ENCODE data around the gene CD300LB. TPM values are rescaled to one million over a fixed set of nuclear protein-coding genes. Genes with fewer than 3 reads are reported as not detected.
"Not testable (repeated sequence)": the region's sequence is repeated elsewhere in the genome, so short reads cannot be mapped to it uniquely, and the experiment has no call there.

The CD300LB gene
- total RNA-seq, 1 experiment from 2014 or later: not detected

DNA sequence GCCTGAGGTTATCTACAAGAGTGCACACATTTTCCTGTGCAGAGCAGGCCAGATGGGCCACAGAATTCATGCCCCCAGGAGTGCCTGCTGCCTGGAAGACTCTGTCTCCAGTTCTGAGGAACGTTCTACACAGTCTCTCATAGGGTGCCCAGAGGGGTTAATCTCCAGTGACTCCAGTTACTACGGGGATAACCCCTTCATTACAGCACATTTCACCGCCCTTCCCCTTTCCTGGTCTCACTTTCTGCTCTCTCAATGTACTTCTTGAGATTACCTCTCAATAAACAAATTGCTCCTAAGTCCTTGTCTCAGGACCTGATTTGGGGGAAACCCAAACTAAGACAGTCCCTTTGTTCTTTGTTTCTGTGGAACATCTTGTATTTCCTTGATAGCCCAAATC is 30.3 kb upstream of the CD300LB start:
- Histone ChIP-seq H3K4me3 (ENCODE audit: insufficient read depth, low read depth, low read length) (no peak overlapping the region), H3K36me3 (replicated peaks; ENCODE audit: control insufficient read depth, insufficient read depth, low read length) (no peaks in the 10 kb centered on the region), H3K27me3 (ENCODE audit: control insufficient read depth, insufficient read depth, low read length) (no peaks in the 10 kb centered on the region; the same call in 1 of the 2 replicates)
- DNase-seq: no peak

DNA sequence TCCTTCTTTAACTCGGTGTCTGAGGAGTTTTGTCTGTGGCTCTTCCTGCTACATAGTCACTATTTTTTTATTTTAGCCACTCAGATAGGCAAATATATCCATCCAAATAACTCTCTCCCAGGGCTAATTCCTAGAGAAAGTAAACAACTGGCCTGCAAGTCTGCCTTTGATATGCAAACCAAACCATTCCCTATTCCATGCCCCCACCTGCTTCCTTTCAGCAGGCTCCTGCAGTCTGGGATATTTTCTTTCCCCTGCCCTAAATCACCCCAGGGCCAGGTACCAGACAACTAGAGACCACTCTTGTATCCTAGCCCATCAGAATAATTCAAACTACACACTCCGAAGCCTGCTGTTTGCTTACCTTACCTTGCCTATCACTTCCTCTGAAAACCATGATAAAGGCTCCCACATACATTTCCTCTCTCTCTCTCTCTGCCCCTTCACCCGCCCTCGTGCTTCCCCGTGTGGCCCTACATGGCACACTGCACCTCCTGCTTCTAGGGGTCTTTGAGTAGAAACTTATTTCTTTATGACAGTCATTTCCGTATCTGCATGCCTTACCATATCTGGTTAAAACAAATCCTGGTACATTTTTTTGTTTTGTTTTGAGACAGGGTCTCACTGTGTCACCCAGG is 27.7 kb upstream of the CD300LB start:
- no peak overlapping the region for H3K4me3 ChIP-seq (ENCODE audit: insufficient read depth, low read depth, low read length)
- no peaks in the 10 kb centered on the region; the same call in 1 of the 2 replicates for H3K27me3 ChIP-seq (ENCODE audit: control insufficient read depth, insufficient read depth, low read length)
- no peaks in the 10 kb centered on the region for H3K36me3 ChIP-seq (replicated peaks; ENCODE audit: control insufficient read depth, insufficient read depth, low read length)
- DNase-seq: no peak

DNA sequence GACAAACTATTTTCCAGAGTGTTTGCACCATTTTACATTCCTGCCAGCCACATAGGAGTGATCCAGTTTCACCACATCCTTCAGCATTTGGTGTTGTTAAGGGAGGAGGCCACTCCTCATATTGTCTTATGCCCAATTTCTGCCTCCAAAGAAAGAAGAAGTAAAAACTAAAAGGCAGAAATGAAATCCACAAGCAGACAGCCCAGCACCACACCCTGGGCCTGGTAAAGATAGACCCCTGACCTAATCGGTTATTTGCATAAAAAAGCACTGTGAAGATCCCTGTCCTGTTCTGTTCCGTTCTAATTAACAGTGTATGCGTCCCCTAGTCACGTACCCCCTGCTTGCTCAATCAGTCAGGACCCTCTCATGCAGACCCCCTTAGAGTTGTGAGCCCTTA is 27.1 kb upstream of the CD300LB start:
- H3K4me3 ChIP-seq (ENCODE audit: insufficient read depth, low read depth, low read length); H3K36me3 ChIP-seq (replicated peaks; ENCODE audit: control insufficient read depth, insufficient read depth, low read length); H3K27me3 ChIP-seq (ENCODE audit: control insufficient read depth, insufficient read depth, low read length); DNase-seq: not testable (repeated sequence)

DNA sequence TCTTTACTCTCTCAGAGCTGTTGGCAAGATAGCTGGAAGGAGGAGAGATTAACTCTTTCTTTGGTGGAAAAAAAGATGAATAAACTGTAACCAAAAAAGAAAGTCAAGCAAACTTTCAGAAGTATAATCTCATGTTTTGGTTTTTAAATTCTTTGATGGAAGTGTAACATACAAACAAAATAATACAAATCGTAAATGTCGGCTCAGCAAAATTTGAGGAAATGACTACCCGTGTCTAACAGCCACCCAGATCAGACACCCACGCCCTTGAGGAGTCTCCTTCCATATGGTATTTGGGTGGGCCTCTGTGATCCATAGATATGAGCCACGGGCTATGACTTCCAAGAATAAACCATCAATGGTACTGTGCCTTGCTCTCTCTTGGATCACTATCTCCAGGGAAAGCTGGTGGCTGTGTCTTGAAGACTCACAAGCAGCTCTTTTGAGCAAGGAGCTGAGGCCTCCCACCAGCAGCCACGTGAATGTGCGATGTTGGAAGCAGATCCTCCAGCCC is 24.2 kb upstream of the CD300LB start:
- H3K4me3 ChIP-seq (ENCODE audit: insufficient read depth, low read depth, low read length): no peak overlapping the region
- H3K36me3 ChIP-seq (replicated peaks; ENCODE audit: control insufficient read depth, insufficient read depth, low read length): no peaks in the 10 kb centered on the region
- no peak for DNase-seq
- H3K27me3 ChIP-seq (ENCODE audit: control insufficient read depth, insufficient read depth, low read length): no peaks in the 10 kb centered on the region; the same call in 1 of the 2 replicates

DNA sequence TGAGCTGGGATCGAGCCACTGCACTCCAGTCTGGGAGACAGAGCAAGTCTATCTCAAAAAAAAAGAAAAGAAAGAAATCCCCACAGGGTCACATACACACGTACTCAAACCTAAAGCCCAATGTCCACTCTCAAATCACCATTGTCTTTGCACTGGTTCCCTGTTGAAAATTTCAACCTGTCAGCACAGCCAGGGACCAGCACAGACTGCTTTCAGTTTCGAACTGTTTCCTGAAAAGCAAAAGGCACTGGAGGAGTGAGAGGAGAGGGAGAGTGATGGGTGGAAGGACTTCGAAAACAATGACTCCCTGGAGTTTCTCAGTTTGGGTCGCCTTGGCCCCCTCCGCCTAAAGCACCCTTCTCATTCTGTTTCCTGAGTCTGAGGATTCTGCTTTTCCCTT is 23.6 kb upstream of the CD300LB start:
- no peak overlapping the region for H3K4me3 ChIP-seq (ENCODE audit: insufficient read depth, low read depth, low read length)
- no peaks in the 10 kb centered on the region; the same call in 1 of the 2 replicates for H3K27me3 ChIP-seq (ENCODE audit: control insufficient read depth, insufficient read depth, low read length)
- no peaks in the 10 kb centered on the region for H3K36me3 ChIP-seq (replicated peaks; ENCODE audit: control insufficient read depth, insufficient read depth, low read length)
- DNase-seq: no peak

DNA sequence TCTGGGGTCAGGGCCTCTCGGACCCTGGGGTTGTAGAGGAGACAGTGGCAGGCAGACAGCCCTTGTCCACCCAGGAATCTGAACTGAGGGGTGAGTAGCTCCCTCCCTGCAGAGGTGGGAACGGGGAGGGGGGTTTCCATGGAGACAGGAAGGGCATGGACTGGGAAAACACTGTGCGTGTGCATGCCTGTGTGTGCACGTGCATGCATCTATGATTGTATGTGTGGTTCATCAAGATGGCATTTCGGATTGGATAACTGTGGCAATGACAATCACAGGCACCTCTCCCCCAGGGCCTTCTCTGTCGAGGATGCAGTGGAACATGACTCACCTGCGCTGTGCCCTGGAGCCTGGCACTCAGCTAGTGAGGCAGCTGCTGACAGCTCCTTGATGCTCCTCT is 20.8 kb upstream of the CD300LB start:
- Histone ChIP-seq H3K4me3 (ENCODE audit: insufficient read depth, low read depth, low read length) (no peak overlapping the region), H3K36me3 (replicated peaks; ENCODE audit: control insufficient read depth, insufficient read depth, low read length) (no peaks in the 10 kb centered on the region), H3K27me3 (ENCODE audit: control insufficient read depth, insufficient read depth, low read length) (no peaks in the 10 kb centered on the region; the same call in 1 of the 2 replicates)
- no peak for DNase-seq

DNA sequence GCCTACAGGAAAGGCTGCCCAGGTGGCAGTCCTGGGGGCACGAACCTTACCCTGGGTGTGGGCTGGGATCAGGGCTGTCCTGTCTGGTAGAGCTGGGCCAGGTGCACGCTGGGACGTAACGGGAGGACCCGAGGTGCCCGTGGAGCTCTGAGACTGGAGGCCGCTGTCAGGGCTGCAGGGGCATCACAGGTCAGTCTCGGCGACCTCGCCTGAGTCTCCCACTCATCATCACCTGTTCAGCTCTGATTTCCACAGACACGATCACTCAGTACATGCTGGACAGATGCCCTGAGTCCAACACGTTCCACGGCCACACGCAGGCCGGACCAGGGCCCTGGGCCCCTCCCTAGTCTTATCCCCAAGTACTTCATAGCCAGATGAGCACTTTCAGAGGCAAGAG is 19.3 kb upstream of the CD300LB start:
- no peaks in the 10 kb centered on the region; the same call in 1 of the 2 replicates for H3K27me3 ChIP-seq (ENCODE audit: control insufficient read depth, insufficient read depth, low read length)
- no peak for DNase-seq
- no peak overlapping the region for H3K4me3 ChIP-seq (ENCODE audit: insufficient read depth, low read depth, low read length)
- no peaks in the 10 kb centered on the region for H3K36me3 ChIP-seq (replicated peaks; ENCODE audit: control insufficient read depth, insufficient read depth, low read length)

DNA sequence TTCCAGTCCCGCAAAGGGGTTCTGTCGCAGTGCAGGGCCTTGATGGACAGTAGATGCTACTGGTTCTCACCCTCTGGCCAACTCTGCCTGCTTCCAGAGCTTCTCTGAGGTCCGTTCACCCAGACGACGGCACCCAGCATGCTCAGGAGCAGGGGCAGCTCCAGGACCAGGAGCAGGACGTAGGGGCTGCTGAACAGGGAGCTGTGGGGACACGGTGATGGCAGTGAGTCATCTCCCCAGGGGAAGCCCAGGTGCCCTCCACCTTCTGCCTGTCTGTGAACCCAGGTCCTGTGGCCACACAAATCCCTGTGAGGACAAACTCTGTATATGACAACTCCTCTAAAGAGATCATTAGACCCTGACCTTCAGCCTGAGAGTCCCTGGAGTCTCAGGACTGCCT is 18.1 kb upstream of the CD300LB start:
- no peaks in the 10 kb centered on the region for H3K36me3 ChIP-seq (replicated peaks; ENCODE audit: control insufficient read depth, insufficient read depth, low read length)
- no peaks in the 10 kb centered on the region for H3K27me3 ChIP-seq (ENCODE audit: control insufficient read depth, insufficient read depth, low read length)
- no peak overlapping the region for H3K4me3 ChIP-seq (ENCODE audit: insufficient read depth, low read depth, low read length)
- no peak for DNase-seq

DNA sequence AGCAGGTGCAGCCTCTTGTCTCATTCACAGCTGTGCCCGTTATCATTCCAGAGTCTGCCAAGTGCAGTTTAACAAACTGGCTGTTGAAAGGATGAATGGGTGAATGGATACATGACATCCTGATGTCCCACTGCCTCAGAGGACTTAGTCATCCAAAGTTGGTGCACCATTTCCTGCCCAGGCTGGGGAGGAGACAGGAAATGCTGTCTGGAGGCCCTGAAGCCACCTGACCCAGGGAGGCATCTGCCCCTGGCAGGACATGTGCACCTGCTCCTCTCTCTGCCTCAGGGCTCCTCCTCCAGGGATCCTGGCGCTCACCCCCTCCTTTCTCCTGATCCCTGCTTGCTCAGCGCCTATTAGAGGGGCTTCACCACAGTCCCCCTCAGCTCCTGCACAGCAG is 16.5 kb upstream of the CD300LB start:
- Histone ChIP-seq H3K4me3 (ENCODE audit: insufficient read depth, low read depth, low read length) (no peak overlapping the region), H3K36me3 (replicated peaks; ENCODE audit: control insufficient read depth, insufficient read depth, low read length) (no peaks in the 10 kb centered on the region), H3K27me3 (ENCODE audit: control insufficient read depth, insufficient read depth, low read length) (no peaks in the 10 kb centered on the region)
- DNase-seq: no peak

DNA sequence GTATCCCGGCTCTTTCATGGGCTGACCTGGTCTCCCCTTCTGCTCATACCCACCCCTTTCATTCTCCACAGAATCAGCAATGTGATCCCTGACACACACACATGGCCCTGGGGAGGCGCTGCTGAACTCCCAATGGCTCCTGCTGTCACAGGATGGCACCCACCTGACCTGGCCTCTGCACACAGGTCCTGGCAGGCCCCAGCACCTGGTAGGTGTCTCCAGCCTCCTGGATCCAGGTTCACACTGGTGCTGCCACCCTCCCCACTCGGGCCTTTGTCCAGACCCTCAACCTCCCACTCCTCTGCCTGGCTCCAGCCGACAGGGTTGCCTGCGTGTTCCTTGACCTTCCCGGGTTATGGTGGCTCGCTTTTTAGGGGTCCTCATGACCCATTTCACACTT is 16.0 kb upstream of the CD300LB start:
- DNase-seq: no peak
- H3K36me3 ChIP-seq (replicated peaks; ENCODE audit: control insufficient read depth, insufficient read depth, low read length): no peaks in the 10 kb centered on the region
- no peaks in the 10 kb centered on the region for H3K27me3 ChIP-seq (ENCODE audit: control insufficient read depth, insufficient read depth, low read length)
- no peak overlapping the region for H3K4me3 ChIP-seq (ENCODE audit: insufficient read depth, low read depth, low read length)

DNA sequence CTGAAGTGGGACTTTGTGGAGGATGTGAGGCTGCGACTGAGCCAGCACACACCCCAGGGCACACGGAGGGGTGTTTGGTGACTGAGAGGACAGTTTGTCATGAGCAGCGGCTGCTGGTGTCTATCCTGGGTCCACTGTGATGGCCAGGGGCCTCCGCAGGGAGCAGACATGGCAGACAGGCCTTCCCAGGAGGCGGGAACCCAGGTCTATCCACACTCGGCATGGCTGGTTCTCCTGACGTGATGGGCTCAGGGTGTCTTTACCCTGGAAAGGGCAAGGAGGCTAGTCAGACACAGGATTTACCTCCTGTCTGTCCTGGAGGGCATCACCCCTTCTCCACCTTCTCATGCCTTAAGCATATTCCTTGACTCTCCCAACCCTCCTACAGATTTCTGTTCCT is 15.3 kb upstream of the CD300LB start:
- H3K36me3 ChIP-seq (replicated peaks; ENCODE audit: control insufficient read depth, insufficient read depth, low read length): no peaks in the 10 kb centered on the region
- no peak for DNase-seq
- H3K27me3 ChIP-seq (ENCODE audit: control insufficient read depth, insufficient read depth, low read length): no peaks in the 10 kb centered on the region
- H3K4me3 ChIP-seq (ENCODE audit: insufficient read depth, low read depth, low read length): no peak overlapping the region

DNA sequence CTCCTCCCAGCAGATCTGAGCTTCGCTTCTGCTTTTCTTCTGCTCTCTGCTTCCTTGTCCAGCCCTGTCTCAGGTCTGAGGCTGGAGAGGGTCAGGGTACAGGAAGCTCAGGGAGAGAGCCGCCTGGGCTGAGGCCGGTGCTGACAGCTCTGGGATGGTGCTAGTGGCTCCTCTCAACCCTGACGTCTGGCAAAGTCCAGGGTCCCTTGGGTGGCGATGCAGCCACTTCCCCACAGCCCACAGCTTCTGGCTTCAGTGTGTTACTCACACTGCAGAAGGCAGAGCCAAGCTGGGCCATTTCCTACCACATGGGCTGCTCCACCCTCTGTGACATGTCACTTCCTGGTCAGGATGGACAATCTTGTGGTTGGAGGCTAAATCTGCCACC is 14.6 kb upstream of the CD300LB start, which contains the start of gene CD300C:
Gene CD300C (minus strand): TSS at position 273 of the 388 bp plus-strand sequence. CDS start 333 bp downstream, outside the sequence.
- H3K36me3 ChIP-seq (replicated peaks; ENCODE audit: control insufficient read depth, insufficient read depth, low read length): no peaks in the 10 kb centered on the region
- no peak for DNase-seq
- no peaks in the 10 kb centered on the region for H3K27me3 ChIP-seq (ENCODE audit: control insufficient read depth, insufficient read depth, low read length)
- no peak within 1 kb of the TSS for H3K4me3 ChIP-seq (ENCODE audit: insufficient read depth, low read depth, low read length)

DNA sequence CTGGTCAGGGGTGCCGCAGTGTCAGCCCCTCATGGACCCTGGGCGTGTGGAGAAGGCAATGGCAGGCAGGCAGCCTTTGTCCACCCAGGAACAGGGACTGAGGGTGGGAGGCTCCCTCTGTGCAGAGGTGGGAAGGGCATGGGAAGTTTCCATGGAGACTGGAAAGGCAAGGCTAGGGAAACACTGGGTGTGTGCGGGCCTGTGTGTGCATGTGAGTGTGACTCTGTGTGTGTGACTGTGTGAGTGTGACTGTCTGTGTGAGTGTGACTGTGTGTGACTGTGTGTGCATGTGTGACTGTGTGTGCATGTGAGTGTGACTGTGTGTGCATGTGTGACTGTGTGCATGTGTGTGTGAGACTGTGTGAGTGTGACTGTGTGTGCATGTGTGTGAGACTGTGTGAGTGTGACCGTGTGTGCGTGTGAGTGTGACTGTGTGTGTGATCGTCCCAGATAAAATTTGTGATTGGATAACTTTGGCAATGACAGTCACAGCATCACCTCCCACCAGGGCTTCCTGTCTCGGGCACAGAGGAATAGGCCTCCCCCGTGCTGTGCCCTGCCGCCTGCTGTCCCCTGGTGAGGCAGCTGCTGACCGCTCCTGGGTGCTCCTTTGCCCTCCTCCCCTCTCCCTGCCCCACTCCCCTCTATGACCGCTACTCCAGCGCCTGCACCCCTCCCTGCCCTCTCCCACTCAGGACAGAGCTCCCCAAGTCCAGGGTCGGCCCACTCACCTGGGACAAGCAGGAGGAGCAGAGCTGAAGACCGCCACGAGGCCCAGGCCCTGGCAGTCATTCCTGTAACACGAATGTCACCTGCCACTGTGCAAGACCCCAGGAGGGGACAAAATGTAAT is 13.9 kb upstream of the CD300LB start:
- H3K4me3 ChIP-seq (ENCODE audit: insufficient read depth, low read depth, low read length): no peak overlapping the region
- no peaks in the 10 kb centered on the region for H3K27me3 ChIP-seq (ENCODE audit: control insufficient read depth, insufficient read depth, low read length)
- DNase-seq: no peak
- no peaks in the 10 kb centered on the region for H3K36me3 ChIP-seq (replicated peaks; ENCODE audit: control insufficient read depth, insufficient read depth, low read length)

DNA sequence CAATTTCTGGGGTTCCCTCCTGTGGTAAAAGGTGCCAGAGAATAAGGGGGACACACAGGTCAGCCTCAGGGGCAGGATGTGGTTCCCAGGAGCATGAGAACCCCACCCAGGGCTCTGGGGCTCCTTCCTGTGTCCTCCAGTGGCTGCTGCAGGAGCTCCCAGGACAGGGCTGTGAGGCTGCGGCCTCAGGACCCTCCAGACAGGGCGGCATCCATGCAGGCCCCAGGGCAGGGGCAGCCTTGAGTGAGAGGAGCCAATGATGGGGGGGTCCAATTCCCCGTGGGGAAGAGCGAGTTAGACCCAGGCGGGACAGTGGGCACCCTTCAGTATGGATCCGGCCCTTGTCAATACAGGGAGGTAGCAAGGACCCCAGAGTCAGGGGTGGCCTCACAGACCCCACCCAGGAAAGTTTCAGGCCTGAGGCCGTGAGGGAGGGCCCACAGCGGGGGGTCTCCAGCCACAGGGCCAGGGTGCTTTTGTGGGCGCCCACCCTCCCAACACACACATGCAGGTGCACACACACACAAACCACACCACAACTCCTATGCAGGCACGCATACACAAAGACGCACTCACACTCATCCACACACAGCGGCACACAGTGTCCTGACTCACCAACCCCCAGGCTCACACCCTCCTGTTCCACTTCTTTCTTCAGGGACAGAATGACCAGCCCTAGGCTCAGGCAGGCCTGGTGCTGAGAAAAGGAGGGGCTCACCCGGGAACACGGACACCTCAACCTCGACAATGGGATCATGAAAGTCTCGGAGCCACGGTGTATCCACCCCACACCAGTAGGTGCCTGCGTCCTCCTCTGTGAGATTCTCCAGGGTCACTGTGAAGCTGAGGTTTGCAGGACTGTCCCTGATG is 12.9 kb upstream of the CD300LB start:
- DNase-seq: peak; percentile 43
- Histone ChIP-seq H3K36me3 (replicated peaks; ENCODE audit: control insufficient read depth, insufficient read depth, low read length) (no peaks in the 10 kb centered on the region), H3K27me3 (ENCODE audit: control insufficient read depth, insufficient read depth, low read length) (no peaks in the 10 kb centered on the region), H3K4me3 (ENCODE audit: insufficient read depth, low read depth, low read length) (no peak overlapping the region)

Data from H7 (cell line).